Hippocampal formation (tissue), 2 donors: ENCODE data around the gene EXD3.
A peak's percentile ranks its signal among the peaks of the same experiment; 100 is the strongest.
"Not testable (repeated sequence)": the region's sequence is repeated elsewhere in the genome, so short reads cannot be mapped to it uniquely, and the experiment has no call there.

Source experiments
- DNase-seq, 2 donors: peaks; one replicate each; lab custom pipeline; 2025; lab: John Stamatoyannopoulos, UW

Gene EXD3

GRCh38 chr9:137339908-137340462 is 83.0 kb downstream of the EXD3 start:
- not testable (repeated sequence) for DNase-seq

DNA sequence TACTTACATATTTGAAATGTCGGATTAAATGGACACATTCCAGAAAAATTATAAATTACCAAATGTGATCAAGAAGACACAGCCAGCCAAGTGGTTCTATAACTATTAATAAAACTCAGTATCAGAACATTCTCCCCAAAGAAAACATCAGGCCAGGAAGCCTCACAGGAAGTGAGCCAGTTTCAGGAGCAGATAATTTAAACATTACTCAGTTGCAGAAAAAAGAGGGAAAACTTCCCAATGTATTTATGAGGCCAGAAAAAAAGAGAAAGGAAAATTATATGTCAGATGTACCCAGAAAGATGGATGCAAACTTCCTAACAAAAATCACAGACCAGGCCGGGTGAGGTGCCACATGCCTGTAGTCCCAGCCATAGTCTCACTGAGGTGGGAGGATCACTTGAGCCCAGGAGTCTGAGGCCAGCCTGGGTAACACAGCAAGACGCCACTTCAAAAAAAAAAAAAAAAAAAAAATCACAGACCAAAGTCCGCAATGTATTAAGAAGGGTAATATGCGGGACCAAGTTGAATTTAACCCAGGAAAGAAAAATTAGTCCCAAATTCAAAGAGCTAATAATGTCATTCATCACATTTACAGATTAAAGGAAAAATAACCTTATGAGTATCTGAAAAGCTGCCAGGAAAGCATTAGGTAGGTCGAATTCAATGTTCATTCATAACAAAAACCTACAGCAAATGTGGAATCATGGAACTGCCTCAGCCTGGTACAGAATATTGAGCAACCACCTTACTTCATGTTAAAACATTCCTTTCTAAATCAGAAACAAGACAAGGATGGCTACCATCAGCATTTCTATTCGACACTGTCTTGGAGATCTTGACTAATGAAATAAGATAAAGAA is 83.7 kb downstream of the EXD3 start:
- no peak for DNase-seq

GRCh38 chr9:137336735-137337134 is 86.2 kb downstream of the EXD3 start:
- no peak for DNase-seq

GRCh38 chr9:137333016-137333671 is 89.8 kb downstream of the EXD3 start:
- DNase-seq = no peak

DNA sequence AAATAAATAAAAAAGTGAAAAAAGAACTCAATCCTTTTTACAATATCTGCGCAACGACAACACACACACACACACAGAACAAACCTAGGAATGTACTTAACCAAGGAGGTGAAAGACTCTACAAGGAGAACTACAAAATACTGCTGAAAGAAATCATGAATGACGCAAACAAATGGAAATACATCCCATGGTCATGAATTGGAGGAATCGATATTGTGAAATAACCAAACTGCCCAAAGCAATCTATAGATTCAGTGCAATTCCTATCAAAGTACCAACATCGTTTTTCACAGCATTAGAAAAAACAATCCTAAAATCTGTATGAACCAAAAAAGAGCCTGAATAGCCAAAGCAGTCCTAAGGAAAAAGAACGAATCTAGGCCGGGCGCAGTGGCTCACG is 91.0 kb downstream of the EXD3 start:
- no peak for DNase-seq

- no peak for DNase-seq
Observed at GRCh38 chr9:137330689-137331088, 92.3 kb downstream of the EXD3 start.

DNA sequence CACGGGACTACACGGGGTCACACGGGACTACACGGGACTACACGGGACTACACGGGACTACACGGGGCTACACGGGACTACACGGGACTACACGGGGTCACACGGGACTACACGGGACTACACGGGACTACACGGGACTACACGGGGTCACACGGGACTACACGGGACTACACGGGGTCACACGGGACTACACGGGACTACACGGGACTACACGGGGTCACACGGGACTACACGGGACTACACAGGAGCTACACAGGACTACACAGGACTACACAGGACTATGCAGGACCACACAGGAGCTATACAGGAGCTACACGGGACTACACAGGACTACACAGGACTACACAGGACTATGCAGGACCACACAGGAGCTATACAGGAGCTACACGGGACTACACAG is 93.4 kb downstream of the EXD3 start:
- DNase-seq = not testable (repeated sequence)

- not testable (repeated sequence) for DNase-seq
Observed at GRCh38 chr9:137327641-137328550, 95.1 kb downstream of the EXD3 start.

DNA sequence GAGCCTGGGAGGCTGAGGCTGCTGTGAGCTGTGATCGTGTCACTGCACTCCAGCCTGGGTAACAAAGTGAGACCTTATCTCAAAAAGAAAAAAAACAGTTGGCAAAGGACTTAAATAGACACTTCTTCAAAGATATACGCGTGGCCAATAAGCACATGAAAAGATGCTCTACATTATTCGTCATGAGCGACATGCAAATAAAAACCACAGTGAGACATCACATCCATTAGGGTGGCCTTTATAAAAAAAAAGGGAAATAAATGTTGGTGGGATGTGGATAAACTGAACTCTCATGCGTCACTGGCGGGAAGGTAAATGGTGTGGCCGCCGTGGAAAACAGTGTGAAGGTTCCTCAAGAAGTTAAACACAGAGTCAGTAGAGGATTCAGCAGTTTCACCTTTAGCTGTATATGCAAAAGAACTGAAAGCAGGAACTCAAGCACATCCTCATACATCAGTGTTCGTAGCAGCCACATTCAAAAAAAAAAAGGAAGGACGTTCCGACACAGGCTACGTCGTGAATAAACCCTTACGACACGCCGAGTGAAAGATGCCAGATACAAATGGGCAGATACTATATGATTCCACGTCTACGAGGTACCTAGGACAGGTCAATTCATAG is 96.4 kb downstream of the EXD3 start:
- DNase-seq = no peak

- DNase-seq = no peak
Observed at GRCh38 chr9:137325799-137326198, 97.2 kb downstream of the EXD3 start.

DNA sequence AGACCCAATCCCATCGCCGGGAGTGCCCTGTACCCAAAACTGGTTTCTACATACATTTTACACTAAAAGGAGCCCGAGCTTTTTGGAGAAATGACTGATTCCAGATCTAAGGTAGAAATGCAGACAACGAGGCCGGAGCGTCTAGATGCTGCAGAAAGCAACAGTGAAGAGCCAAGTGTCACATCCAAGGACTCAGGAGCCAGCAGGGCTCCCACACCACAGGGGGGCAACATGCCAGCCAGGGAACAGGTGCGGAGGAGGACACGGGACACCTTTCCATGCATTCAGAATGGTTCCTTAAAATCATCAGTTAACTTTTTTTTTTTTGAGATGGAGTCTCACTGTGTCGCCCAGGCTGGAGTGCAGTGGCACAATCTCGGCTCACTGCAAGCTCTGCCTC is 97.8 kb downstream of the EXD3 start:
- no peak for DNase-seq

- DNase-seq = no peak
Observed at GRCh38 chr9:137323531-137324331, 99.2 kb downstream of the EXD3 start.

GRCh38 chr9:137321726-137322361 is 101.1 kb downstream of the EXD3 start:
- no peak for DNase-seq

DNA sequence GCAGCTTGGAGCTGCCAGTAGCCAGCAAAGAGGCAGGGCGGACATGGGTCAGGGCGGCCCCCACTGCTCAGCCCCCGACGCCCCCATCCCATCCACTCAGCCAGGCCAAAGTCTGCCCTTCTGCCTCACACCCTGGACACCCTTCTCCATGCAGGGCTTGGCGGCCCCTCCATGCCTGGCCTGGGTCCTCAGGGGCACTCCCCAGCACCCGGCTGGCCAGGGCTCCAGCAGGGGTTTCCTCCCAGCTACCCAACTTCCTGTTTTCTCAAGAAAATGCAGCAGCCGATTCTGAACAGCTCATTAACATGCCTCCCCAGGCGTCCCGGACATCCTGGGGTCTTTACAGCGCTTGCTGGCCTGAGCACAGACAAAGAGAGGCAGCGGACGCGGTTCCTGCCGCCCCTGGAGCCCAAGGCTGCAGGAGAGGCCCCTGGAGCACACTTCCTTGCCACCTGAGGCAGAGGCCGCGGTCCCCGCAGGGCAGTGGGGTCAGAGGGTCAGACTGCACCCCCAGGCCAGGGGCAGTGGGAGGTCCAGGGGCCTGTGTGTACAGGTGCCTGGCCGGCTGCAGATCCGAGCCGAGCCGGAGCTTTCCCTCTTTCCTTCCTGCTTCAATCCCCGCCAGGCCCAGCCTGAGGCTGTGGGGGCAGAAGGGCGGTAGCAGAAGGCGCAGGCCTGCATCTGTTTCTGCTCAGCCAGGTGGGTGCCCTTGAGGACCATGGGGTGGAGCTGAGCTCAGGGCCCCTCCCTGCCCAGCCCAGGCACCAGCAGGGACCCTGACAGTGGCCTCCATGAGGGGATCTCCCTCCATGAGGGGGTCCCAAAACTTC is 102.2 kb downstream of the EXD3 start:
- no peak for DNase-seq

DNA sequence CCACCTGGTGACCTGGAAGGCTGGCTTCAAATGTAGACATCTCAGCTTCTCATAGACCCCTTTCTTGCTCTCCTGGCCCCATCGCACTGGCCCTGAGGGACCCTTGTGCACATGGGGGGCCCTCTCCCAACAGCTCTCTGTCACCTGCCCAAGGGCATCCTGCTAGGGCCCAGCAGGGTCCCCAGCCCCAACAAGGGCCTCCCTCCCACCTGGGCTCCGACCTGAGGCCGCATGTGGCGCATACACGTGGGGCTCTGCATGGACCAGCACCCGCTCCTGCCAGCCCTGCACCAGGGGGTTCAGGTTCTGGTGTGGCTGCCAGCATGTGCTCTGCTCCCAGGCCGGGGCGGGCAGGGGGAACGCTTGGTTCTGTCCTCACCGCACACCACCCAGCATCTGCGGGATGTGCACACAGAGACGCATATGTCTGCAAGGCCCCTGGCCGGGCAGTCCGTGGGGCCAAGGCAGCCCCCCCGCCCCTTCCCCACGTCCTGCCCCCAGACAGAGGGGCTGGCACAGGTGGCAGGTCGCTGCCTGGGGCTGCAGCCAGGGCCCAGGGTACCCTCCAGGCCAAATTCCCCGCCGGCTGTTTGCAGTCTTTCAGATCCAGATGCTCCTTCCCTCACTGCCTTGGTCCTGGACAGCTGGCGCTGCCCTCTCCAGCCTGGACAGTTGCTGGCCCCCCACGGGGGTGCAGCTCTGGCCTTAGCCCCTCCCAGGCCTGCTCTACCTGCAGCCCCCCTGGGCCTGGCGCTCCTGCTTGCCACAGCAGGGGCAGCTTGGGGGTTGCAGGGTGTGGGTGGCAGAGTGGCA is 103.0 kb downstream of the EXD3 start:
- no peak for DNase-seq

GRCh38 chr9:137319011-137319738 is 103.8 kb downstream of the EXD3 start:
- DNase-seq = peak; percentile 42 to 52

DNA sequence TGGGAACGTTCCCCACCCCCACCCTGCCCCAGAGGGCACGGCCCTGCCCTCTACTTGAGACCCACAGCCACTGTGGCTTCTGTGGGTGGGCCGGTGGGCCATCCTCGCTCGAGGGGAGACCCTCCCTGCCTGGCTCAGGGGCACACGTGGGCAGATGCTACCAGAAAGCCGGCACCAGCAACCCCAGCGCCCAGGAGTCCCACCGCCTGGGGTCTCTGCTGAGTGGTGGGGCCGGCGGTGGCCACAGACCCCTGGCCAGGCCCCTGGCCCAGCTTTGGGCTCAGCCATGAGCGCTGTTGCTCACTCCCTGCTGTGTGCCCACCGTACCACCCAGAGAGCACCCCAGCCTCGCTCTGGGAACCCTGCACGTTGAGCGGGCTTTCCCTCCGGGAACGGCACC is 104.4 kb downstream of the EXD3 start:
- DNase-seq = no peak
